Ramos (cell line): ENCODE data around the gene LPIN3.

ENCODE experiments used
- in situ Hi-C: fragments of 300-500 bp; cut with MboI; formaldehyde crosslinking; loops from one replicate; pipeline ENCODE4 v1.14.3; 2022; ENCODE audit warnings: low sequenced_read_pairs; ENCODE audit not compliant: unreplicated experiment

The LPIN3 gene

DNA sequence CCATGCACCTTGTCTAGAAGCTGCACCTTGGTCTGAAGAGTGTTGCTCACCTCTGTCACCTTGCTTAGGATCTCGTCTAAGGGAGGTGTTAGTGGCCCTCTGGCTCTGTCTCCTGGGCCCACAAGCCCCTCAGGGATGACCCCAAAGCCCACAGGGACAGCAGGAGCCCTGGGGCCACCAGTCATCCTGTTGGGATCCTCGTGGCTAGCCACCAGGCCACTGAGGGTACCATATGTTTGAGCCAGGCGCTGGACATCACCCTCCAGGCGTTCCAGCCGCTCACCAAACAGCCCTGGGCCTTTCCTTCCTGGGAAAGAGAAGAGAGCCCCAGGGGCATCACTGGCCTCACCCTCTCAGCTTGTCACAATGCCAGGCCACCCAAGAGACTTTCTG, 22.1 kb downstream of the LPIN3 start:
- in situ Hi-C loops: no loop called here

DNA sequence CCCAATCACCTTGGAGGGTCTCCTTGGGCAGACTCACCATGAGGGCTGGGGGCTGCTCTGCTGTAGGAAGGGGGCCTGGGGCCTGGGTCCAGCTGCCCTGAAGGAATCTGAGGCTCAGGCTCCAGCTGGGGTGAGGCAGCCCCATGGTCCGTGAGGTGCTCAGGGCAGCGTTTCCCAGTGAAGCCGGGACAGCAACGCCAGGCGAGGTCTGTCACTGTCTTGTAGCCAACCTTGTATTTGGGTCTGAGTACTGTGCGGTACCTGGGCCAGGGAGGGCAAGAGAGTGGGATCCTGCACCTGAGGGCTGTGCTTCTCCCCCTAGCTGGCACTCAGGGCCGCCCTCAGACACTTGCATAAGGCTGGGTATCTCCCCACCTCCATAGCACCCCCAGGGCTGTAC, 23.0 kb downstream of the LPIN3 start:
- in situ Hi-C loops: no loop called here

DNA sequence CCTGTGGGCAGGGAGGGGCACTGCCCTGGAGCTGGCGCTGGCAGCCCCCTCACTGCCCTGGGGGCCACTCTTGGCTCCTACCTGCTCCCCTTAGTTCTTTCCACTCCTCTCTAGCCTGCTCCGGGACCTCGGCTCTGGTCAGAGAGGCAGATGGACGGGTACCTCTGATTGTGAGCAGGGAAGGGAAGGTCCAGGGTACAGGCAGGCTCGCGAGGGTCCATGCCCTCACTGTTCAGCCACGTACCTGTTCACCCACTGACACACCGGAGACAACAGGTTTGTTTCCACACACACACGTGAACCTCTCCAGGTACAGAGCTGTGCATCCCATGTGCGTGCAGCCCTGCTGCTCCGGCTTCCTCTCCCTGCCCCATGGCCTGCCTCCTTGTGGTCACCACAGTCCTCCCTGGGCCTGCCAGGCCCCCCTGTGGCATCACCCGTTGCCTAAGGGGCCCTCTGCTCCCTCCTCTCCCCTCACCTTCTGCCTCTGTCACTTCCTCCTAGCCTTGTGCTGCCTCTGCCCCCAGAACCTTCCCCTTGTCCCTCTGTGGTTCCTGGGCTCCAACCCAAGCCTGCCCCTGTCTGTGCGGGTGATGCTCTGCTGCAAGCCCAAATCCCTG, 23.7 kb downstream of the LPIN3 start:
- in situ Hi-C loops: no loop called here

DNA sequence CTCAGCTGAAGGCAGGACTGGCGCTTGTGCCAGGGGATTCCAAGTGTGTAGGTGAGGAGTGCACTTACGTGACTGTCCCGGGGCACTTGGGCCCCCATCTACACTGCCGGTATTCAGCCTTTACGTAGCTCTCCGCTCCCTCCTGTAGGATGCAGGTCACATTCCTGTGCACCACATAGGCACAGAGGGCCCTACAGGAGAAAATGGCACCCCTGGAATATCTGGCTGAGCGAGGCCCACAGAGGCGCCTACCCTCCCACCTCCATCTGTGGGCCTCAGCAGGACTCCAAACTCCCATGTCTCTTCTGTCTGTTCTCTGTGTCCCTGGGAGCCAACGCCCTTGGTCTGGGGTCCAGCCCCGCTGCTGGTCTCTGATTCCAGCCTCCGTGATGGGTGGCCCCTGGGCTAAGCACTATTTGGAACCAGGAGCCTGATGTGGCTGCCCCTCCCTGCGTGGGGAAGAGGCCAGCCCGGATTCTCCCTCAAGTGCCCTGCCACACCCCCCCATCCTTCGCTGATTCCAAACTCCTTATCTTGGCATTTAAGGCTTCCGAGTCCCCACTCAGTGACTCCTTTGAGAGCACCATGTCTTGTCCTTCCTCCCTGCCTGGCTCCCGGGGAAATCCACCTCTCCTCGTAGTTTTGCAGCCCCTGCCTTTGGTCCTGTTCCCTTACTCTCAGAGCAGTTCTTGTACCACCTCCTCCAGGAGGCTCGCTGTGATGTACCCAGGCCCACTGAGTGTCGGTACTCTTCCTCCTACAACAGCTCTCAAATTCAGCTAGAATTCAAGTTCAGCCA, 24.5 kb downstream of the LPIN3 start:
- in situ Hi-C loops: no loop called here

DNA sequence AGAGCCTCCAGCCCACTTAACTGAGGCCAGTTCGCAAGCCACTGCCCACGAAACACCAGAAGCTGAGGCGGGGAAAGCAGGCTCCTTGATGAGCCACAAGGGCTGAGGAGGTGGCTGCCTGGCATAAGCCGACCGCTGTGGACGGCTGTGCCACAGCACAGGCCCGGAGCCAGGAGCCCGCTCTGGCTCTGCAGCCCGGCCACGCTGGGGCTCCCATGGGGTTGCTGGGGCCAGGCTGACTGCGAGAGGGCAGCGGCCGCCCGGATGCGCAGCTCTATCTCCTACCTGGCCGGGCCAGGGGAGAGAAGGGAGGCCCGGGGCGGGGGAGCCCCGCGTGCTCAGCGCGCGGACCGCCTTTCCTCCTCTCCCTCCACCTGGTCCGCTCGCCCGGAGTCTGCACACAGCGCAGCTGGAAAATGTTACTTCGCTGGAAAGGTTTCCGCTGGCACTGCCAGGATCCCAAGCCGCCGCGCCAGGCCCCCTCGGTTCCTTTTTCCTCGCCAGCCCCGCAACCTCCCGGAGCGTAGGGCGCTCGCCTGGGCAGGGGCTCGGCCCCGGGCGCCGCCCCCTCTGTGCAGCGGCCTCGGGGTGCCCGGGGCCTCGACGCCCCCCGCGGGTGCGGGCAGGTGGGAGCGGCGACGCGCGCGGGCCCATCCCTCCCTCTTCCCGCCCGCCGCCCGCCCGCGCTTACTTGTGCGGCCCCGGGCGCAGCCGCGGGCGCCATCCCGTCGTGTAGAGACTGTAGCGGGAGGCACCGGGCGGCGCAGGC, 25.3 kb downstream of the LPIN3 start:
- in situ Hi-C loops: no loop called here

DNA sequence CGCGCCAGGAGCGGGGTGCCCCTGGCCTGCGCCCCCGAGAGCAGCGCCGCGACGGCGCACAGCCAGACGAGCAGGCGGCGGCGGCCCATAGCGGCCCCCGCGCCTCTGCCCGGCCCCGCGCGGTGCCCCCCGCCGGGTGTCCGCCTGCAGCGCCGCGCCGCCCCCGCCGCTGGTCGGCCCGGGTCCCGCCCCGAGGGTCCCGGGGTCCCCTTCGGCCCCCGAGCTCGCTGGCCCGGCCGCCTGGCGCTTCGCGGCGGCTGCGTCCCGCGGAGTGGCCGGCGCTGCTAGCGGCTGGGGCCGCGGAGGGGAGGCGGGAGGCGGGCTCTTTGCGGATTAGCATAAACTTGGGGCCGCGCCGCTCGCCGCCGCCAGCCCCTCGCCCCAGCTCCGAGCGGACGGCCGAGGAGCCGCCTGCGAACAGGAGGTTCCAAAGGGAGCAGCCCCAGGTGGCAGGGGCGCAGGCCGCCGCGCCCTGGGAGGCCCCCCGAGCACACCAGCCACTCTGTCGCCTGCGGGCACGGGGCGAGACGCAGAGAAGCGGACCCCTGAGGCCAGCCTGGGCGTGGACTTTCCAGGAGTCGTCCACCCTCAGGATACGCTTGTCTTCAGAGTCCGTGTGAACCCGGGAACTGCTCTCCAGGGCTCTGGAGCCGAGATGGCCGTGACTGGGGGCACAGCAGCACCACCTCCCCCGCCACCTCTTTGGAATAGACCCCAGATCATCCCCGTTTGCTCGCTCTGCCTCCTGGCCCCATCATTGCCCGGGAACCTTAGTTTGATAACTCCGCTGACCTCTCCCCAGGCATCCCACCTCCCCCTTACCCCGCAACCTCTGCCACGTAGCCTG, 26.1 kb downstream of the LPIN3 start, which contains the start of gene EMILIN3:
Gene EMILIN3 (minus strand): TSS at position 273 of the 847 bp plus-strand sequence. CDS start 184 bp downstream, at position 89.
- in situ Hi-C loops: no loop called here

DNA sequence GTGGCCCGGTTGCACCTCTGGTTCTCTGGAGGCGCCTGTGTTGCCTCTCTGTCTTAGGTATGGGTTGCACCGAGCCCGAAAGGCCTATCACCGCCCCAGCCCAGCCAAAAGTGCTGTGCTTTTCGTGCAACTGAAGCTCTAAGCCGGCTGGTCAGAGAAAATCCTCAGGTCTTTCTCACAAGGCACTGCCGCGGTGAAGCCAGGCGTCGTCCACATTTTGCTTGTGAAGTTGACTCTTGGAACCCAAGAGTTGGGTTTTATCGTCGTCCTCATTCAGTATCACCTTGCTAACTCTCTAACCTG, 26.7 kb downstream of the LPIN3 start:
- in situ Hi-C loops: no loop called here

DNA sequence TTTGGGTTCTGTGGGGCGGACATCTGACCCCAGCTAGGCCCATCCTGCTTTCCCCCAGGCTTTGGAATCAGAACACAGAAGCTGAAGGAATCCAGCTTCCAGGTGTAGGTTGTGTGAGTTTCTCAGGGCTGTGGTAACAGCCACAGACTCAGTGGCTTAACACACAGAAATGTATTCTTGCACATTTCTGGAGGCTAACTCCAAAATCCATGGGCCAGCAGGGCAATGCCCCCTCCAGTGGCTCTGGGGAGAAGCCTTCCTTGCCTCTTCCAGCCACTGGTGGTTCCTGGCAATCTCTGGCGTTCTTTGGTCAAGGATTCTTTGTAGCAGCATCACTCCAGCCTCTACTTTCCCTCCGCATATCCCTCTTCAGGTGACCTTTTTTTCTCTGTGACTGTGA, 27.3 kb downstream of the LPIN3 start:
- in situ Hi-C loops: no loop called here

DNA sequence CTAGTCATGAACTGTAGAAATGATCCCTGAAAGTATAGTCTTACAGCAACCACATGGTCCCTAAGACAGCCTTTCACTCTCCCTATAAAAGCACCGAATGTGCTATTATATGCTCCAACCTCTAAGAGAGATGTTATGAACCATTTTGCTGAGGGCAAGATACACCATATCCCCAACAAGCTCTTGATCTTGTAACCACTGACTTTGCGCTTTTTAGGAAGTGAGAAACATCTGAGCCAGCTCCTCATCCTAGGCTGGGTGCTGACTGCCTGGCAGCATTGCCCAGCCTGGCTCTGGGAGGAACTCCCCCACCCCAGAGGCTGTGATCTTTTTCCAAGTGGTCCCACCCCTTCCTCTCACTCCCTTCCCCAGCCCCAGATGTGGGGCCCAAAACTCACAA, 29.1 kb downstream of the LPIN3 start:
- in situ Hi-C loops: no loop called here

DNA sequence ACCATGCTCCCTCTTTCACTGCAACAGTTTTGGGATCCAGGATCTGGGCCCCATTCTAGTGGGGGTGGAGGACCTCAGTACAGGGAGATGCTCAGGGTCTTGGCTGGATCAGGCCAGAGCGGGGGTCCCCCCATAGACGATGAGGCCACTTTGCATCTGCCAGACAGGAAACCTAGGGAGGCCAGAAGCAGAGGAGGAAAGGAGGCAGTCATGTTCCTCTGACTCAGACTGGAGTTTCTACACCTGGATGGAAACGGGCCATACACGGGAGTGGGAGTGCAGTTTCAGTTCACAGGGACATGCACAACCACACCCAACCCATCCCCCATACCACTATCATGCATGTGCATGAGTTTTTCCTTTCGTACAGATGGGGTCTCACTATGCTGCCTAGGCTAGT, 29.6 kb downstream of the LPIN3 start:
- in situ Hi-C loops: no loop called here

DNA sequence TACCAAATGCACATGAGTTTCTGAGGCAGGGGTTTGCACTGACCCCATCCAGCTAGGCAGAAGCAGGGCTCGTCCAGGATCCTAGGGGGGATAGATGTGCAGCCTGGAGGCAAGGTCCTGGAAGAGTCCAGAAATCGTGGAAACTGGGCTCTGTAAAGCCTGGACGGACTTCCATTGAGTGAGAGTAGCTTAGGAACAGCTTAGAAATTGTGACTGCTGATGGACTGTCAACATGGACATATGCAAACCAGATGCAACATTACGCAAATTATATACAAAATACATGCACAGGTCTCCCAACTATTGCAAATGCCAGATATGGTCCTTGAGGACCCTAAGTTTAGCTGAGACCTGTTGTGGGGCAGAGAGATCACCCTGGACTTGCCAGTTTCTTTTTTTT, 30.8 kb downstream of the LPIN3 start:
- in situ Hi-C loops: no loop called here

DNA sequence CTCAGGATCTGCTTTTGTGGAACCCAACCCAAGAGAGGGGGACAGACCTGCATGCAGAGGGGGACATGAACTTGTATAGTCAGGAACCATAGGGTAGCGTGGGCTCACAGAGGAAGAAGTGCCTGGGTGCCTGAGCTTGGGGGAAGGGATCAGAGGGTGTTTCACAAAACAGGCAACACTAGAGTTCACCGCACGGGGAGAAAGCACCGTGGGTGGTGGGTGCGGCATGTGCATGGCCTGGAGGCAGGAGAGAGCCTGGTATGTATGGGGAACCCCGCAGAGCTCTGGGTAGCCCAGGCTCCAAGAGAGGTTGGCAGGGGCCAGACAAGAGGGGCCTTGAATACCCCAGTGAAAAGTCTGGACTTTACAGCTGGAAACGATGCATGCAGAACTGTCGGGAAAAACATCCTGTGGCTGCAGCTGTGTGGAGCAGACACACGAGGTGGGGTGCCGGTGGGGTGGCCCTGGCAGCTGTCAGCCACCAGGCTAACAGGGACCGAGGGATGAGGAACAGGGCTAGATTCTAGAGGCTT, 32.7 kb downstream of the LPIN3 start:
- in situ Hi-C loops: no loop called here

DNA sequence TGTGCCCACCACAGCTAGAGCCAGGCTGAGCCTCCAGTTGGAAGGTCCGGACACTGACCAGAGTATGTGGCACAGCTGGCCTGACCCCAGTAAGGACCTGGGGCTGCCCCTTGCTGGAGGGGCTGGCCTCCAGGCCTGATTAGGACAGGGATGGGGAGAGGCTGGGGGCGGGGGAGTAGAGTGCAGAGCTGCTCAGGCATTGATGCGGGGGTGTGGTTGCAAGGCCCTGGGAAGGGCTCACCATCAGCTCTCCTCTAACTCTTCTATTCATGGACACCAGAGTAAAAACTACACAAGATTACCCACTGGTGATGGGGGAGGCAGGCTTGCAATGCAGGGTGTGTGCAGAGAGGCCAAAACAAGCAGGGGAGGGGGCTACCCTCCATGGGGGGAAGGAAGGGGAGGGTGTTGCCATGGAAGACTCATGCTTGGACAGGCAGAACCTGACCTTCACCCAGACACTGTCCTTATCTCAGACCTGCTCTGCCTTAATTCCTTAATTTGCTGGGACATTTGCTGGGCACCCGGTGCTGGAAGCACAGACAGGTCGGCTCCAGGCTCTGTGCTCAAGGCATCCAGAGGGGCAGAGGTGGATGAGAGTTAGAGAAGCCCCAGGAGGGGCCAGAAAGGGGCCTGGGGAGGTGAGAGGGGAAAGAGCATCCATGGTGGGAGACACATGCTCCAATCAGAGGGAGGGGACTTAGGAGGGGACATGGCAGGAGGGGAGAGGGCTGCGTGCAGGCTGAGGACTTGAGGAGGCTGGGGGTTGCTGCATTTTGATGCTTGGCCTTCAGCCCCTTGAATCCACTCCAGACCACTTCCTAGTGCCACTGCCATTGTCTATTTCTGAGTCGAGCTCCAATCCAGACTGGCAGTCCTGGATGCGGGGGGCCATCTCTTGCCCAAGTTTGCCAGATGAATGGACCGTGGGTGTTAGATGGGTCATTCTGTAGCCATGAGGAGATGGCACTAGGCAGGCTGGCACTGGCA, 33.6 kb downstream of the LPIN3 start:
- in situ Hi-C loops: no loop called here

DNA sequence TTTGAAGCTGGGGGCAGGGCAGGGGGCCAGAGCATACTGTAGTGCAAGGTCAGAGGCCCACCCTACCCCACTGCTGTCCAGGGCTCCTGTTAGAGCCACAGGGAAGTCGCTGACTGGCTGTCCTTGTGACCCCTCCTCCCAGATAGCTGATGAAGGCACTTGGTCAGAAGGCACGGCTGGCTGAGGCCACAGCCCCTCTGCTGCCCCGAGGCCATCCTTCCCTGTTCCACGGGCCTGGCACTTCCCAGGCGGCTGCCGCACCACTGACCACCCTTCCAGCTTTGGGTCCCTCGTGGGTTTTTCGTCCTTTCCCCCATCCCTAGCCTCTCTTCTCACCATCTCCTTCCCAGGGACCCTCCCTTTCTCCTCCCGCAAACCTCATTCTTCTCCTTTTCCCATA, 35.2 kb downstream of the LPIN3 start:
- in situ Hi-C loops: no loop called here

DNA sequence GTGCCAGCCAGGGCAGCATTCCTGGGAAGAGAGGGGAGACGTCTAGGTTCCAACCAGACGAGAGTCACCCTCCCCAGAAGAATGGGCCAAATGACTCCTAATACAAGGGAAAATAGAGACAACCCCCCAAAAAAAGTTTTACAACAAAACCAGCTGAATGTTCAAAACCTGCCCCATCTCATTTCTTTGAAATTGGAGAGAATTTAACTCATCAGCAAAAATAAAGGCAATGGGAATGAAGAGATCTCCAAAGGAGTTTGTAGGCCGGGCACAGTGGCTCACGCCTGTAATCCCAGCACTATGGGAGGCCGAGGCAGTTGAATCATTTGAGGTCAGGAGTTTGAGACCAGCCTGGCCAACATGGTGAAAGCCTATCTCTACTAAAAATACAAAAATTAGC, 35.7 kb downstream of the LPIN3 start:
- in situ Hi-C loops: no loop called here

DNA sequence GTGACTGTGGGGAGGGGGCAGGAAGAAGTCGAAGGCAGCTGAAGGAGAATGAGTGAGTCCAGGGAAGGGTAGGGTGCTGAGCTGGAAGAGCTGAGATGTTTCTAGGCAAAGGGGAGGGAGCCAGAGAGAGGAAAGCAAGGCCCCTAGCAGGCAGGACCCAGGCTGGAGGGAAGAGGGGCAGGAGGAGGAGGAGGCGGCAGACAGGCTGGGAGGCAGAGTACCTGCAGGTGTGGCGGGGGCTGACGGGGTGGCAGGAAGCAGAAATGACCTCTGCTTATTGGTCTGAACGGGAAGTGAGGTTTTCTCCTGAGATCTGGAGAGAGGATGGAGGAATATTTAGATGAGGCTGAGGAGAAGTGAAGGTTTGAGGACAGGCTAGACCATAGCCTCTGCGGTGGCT, 36.7 kb downstream of the LPIN3 start:
- in situ Hi-C loops: no loop called here

DNA sequence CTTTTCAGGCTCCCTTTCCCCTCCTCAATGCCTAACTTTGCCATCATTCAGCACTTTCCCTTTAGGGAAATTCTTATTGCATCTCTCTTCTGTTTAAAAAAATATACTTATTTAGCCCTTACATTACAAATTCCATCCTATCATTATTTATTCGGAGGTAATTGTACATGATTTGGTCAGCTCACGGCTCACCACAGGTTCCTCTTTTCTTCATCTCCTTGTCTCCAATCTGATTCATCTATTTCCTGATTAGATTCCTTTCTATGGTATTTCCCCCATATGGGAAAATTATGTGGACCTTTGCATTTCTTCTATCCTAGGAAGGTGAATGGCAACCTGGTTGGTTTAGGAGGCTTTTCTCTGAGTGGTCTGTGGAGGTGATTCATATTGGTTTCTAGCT, 38.9 kb downstream of the LPIN3 start:
- in situ Hi-C loops: no loop called here

DNA sequence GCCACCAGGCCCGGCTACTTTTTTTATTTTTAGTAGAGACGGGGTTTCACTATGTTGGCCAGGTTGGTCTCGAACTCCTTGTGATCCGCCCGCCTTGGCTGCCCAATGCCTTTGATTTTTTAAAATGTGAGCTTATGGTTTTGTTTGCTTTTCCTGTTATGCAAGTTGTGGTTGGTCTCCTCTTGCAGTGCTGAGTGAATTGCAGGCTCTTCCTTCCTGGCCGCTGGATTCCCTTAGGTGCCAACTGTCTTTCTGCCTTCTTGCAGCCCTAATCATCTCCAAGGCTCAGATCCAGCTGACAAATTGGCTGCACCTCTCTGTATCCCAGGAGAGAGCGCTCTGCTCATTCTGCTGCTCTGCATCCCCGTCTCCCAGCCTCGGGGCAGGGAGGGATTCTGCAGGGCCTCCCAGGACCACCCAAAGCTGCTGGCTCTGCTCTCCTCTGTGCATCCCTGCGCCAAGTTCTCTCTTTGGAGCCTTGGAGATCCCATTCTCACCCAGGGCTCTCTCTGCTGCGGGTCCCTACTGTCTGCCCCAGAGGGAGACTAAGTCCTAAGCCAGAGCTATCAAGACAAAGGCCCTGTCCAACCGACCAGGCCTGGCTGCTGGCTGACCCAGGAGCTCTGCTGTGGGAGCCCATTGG, 40.1 kb downstream of the LPIN3 start:
- in situ Hi-C loops: no loop called here
